Fibroblast of lung (primary cell): Measurements from ENCODE around the gene STX12. TPM values are rescaled to one million over a fixed set of nuclear protein-coding genes. Genes with fewer than 3 reads are reported as not detected.

Experiments used
- DNase-seq, 2 donors: peaks; one replicate each; pipeline versions ENCODE4 v3.0.0 to v3.0.0-alpha.2; 2010; ENCODE audit warnings: low read depth in 2 of 2
- H2AFZ ChIP-seq: 2 replicates; pipeline ENCODE4 v1.5.1; 2012; ENCODE audit warnings: low read length, control low read depth, inconsistent platforms
- H3K27ac ChIP-seq: 2 replicates; pipeline ENCODE4 v1.5.1; 2011; ENCODE audit warnings: low read length, control low read depth; ENCODE audit not compliant: insufficient read depth
- H3K27me3 ChIP-seq: 2 replicates; pipeline ENCODE4 v1.5.1; 2011; ENCODE audit warnings: mild to moderate bottlenecking, low read length; ENCODE audit not compliant: control insufficient read depth, insufficient read depth
- H3K36me3 ChIP-seq: 2 replicates; pipeline ENCODE4 v1.5.1; 2011; ENCODE audit warnings: low read length; ENCODE audit not compliant: control insufficient read depth, insufficient read depth
- H3K4me1 ChIP-seq: 2 replicates; pipeline ENCODE4 v1.5.1; 2011; ENCODE audit warnings: low read length; ENCODE audit not compliant: control insufficient read depth, insufficient read depth; ENCODE audit errors: extremely low read depth
- H3K4me2 ChIP-seq: 2 replicates; pipeline ENCODE4 v1.5.1; 2011; ENCODE audit warnings: low read length, control low read depth; ENCODE audit not compliant: insufficient read depth; ENCODE audit errors: extremely low read depth
- H3K4me3 ChIP-seq, 4 experiments: fragments of 200-600 bp in 1 of 4; sonication (generic) in 1 of 4; replicated peaks in 1 of 4; 2 replicates each; pipeline ENCODE4 v1.5.1; 2011 to 2016; ENCODE audit warnings: low read length in 4 of 4, low read depth in 3 of 4, mild to moderate bottlenecking in 3 of 4, control low read depth in 2 of 4, inconsistent platforms in 1 of 4, mixed read lengths in 1 of 4; ENCODE audit not compliant: insufficient read depth in 1 of 4; ENCODE audit errors: control extremely low read depth in 1 of 4
- H3K79me2 ChIP-seq: 2 replicates; pipeline ENCODE4 v1.5.1; 2012; ENCODE audit warnings: mild to moderate bottlenecking, low read length, inconsistent platforms; ENCODE audit not compliant: control insufficient read depth, insufficient read depth
- H3K9ac ChIP-seq: 2 replicates; pipeline ENCODE4 v1.5.1; 2011; ENCODE audit warnings: mild to moderate bottlenecking, low read length, control low read depth; ENCODE audit not compliant: insufficient read depth
- H3K9me3 ChIP-seq: 2 replicates; pipeline ENCODE4 v1.5.1; 2012; ENCODE audit warnings: low read depth, low read length; ENCODE audit not compliant: control insufficient read depth, insufficient read depth
- H4K20me1 ChIP-seq: 2 replicates; pipeline ENCODE4 v1.5.1; 2011; ENCODE audit warnings: low read length; ENCODE audit not compliant: control insufficient read depth, insufficient read depth; ENCODE audit errors: extremely low read depth
- CTCF ChIP-seq, 2 donors: IDR thresholded peaks in 1 of 2; conservative IDR thresholded peaks in 1 of 2; 1 replicate in 1 of 2; 2 replicates in 1 of 2; pipeline ENCODE4 v1.5.1; 2011 to 2012; ENCODE audit warnings: low read length in 2 of 2, control low read depth in 1 of 2, inconsistent platforms in 1 of 2, low read depth in 1 of 2, mild to moderate bottlenecking in 1 of 2
- EZH2 ChIP-seq: IDR thresholded peaks from 2 replicates; pipeline ENCODE4 v1.5.1; 2012; ENCODE audit warnings: low read length, control low read depth, mild to moderate bottlenecking; ENCODE audit errors: missing control alignments
- polyA plus RNA-seq, 2 donors: library from polyadenylated mRNA; depleted of rRNA in 1 of 2; stranded (reverse) in 1 of 2; unstranded in 1 of 2; fragments of >200 nt; gene quantifications; 2 replicates each; pipeline ENCODE4 v1.2.1, GENCODE V29; 2011 to 2012; ENCODE audit warnings: missing spikeins in 1 of 2
- total RNA-seq: library from RNA; depleted of rRNA; stranded (reverse); fragments of >200 nt; gene quantifications from 2 replicates; pipeline ENCODE4 v1.2.1, GENCODE V29; 2014

The STX12 gene
- total and polyA plus RNA-seq, 2 donors (not counting 1 experiment from before 2014, with no cell fraction given), result 60.8 to 76.7 TPM

- Histone ChIP-seq H2AFZ (no peak overlapping the region), H3K9me3 (no peaks in the 10 kb centered on the region), H3K4me1 (no peaks in the 10 kb centered on the region), H3K36me3 (peaks cover 8% of the 10 kb centered on the region), H3K4me2 (no peak overlapping the region), H3K4me3 (no peak overlapping the region), H3K79me2 (no peaks in the 10 kb centered on the region), H3K27me3 (no peaks in the 10 kb centered on the region), H4K20me1 (no peaks in the 10 kb centered on the region), H3K27ac (no peak overlapping the region), H3K9ac (no peak overlapping the region)
- no peak for DNase-seq
- TF ChIP-seq EZH2, result no peak
These were observed 31.9 kb upstream of the STX12 start for GRCh38 chr1:27741121-27741520.

- Histone ChIP-seq H2AFZ (no peak overlapping the region), H3K27me3 (no peaks in the 10 kb centered on the region), H3K27ac (no peak overlapping the region), H3K9ac (no peak overlapping the region), H3K4me2 (no peak overlapping the region), H3K4me1 (no peaks in the 10 kb centered on the region), H3K79me2 (no peaks in the 10 kb centered on the region), H3K36me3 (peaks cover 8% of the 10 kb centered on the region), H3K4me3 (no peak overlapping the region), H3K9me3 (no peaks in the 10 kb centered on the region), H4K20me1 (no peaks in the 10 kb centered on the region)
- TF ChIP-seq CTCF (conservative IDR thresholded peaks at IDR 0.05 in 1 of 2, IDR thresholded peaks at IDR 0.05 in 1 of 2; ENCODE audit: low read depth in 1 of 2, low read length in 2 of 2) (no peak), EZH2 (no peak)
- DNase-seq, result no peak
These were observed 28.5 kb upstream of the STX12 start for GRCh38 chr1:27744556-27744955.

- no peak overlapping the region for H3K9ac ChIP-seq
- peaks cover 4% of the 10 kb centered on the region for H3K36me3 ChIP-seq
- H3K4me1 ChIP-seq, result no peaks in the 10 kb centered on the region
- H2AFZ ChIP-seq, result no peak overlapping the region
- TF ChIP-seq EZH2 (no peak), CTCF (conservative IDR thresholded peaks at IDR 0.05 in 1 of 2, IDR thresholded peaks at IDR 0.05 in 1 of 2; ENCODE audit: low read depth in 1 of 2, low read length in 2 of 2) (no peak)
- DNase-seq, result no peak
- H3K27ac ChIP-seq, result no peak overlapping the region
- no peaks in the 10 kb centered on the region for H4K20me1 ChIP-seq
- H3K27me3 ChIP-seq, result no peaks in the 10 kb centered on the region
- no peaks in the 10 kb centered on the region for H3K79me2 ChIP-seq
- H3K9me3 ChIP-seq, result no peaks in the 10 kb centered on the region
- no peak overlapping the region for H3K4me3 ChIP-seq
- no peak overlapping the region for H3K4me2 ChIP-seq
These were observed 27.6 kb upstream of the STX12 start for GRCh38 chr1:27745466-27745865.
